HFFc6 (cell line): ENCODE data around the gene S100P. TPM values are rescaled to one million over a fixed set of nuclear protein-coding genes. Genes with fewer than 3 reads are reported as not detected.
"Not testable (repeated sequence)": the region's sequence is repeated elsewhere in the genome, so short reads cannot be mapped to it uniquely, and the experiment has no call there.

Source experiments
- DNase-seq: peaks from one replicate; pipeline ENCODE4 v3.0.0-alpha.2; 2018
- H3K27ac Mint-ChIP-seq: 2 replicates; pipeline ENCODE4 v1.8.0; 2020; ENCODE audit warnings: mild to moderate bottlenecking, mixed read lengths
- H3K27me3 Mint-ChIP-seq: 2 replicates; pipeline ENCODE4 v1.8.0; 2021; ENCODE audit warnings: mild to moderate bottlenecking, moderate library complexity, mixed read lengths; ENCODE audit not compliant: insufficient read depth
- H3K36me3 Mint-ChIP-seq: 2 replicates; pipeline ENCODE4 v1.8.0; 2021; ENCODE audit warnings: low read depth, mixed read lengths
- H3K4me1 Mint-ChIP-seq: 2 replicates; pipeline ENCODE4 v1.8.0; 2020; ENCODE audit warnings: low read depth, mixed read lengths
- H3K4me3 Mint-ChIP-seq: 2 replicates; pipeline ENCODE4 v1.8.0; 2020; ENCODE audit warnings: mild to moderate bottlenecking, moderate library complexity, mixed read lengths
- H3K9me3 Mint-ChIP-seq: 2 replicates; pipeline ENCODE4 v1.8.0; 2020; ENCODE audit warnings: mild to moderate bottlenecking, mixed read lengths
- long read RNA-seq: library from polyadenylated mRNA; unstranded; transcript quantifications from one replicate; pipeline ENCODE4 v2.0.0, GENCODE V29; 2019
- total RNA-seq, 6 experiments: library from RNA; stranded (reverse); fragmentation: NEBNext Ultra II Directional; extraction: Animal tissue kit (Norgen Biotek cat#: 25700); gene quantifications; 2 replicates in 1 of 6; 3 replicates in 5 of 6; pipeline ENCODE4 v1.2.3, GENCODE V29; 2021
- TF ChIP-seq, protein P1 (sequence below): fragments of 200-600 bp; sonication (generic); IDR thresholded peaks from 2 replicates; pipeline ENCODE4 v1.5.0; 2021; ENCODE audit warnings: antibody characterized with exemption, mild to moderate bottlenecking

Gene S100P
- total RNA-seq: not detected
- long read RNA-seq: 0 reads

DNA sequence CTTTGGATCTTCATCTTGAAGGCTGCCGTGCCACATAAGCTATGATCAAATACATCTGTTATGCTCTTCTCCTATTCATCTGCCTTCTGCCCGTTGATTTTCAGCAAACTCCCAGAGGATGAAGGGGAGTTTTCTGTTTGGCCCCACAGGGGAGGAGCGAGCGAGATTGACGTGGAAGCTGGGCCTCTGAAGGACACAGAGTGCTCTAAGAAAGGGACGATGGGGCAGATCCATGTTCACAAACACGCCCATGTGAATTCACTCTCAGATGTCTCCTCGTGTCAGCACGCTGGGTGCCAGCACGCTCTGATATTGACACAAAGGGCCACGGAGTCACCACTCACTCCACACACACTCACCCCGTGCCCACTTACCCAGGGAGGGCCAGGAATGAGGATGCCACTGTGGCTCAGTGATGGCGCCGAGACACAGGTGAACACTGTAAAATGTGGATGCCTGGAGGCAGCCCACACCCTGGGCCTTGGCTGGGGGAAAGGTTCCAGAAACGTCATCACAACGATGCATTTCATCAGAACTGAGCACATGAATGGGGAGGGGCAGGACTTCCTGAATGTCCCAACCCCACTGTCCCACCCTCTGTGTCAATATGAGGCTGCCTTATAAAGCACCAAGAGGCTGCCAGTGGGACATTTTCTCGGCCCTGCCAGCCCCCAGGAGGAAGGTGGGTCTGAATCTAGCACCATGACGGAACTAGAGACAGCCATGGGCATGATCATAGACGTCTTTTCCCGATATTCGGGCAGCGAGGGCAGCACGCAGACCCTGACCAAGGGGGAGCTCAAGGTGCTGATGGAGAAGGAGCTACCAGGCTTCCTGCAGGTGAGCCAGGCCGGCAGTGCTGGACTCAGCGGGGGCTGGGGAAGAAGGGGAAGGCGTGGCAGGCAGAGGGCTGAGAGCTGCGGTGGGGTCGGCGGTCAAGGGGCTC, at the start of gene S100P:
S100P (plus strand) TSS at position 648 of the 946 bp plus-strand sequence; CDS start at position 703, 55 bp downstream.
- DNase-seq: no peak
- Mint-ChIP-seq H3K4me3 (no peak within 1 kb of the TSS), H3K36me3 (no peaks in the 10 kb centered on the region), H3K27me3 (no peaks in the 10 kb centered on the region), H3K9me3 (no peaks in the 10 kb centered on the region), H3K4me1 (peaks cover 45% of the 10 kb centered on the region), H3K27ac (peak within 1 kb of the TSS; percentile 34; the same call in 1 of the 2 replicates)
- TF ChIP-seq, protein P1, sequence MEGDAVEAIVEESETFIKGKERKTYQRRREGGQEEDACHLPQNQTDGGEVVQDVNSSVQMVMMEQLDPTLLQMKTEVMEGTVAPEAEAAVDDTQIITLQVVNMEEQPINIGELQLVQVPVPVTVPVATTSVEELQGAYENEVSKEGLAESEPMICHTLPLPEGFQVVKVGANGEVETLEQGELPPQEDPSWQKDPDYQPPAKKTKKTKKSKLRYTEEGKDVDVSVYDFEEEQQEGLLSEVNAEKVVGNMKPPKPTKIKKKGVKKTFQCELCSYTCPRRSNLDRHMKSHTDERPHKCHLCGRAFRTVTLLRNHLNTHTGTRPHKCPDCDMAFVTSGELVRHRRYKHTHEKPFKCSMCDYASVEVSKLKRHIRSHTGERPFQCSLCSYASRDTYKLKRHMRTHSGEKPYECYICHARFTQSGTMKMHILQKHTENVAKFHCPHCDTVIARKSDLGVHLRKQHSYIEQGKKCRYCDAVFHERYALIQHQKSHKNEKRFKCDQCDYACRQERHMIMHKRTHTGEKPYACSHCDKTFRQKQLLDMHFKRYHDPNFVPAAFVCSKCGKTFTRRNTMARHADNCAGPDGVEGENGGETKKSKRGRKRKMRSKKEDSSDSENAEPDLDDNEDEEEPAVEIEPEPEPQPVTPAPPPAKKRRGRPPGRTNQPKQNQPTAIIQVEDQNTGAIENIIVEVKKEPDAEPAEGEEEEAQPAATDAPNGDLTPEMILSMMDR: no peak

DNA sequence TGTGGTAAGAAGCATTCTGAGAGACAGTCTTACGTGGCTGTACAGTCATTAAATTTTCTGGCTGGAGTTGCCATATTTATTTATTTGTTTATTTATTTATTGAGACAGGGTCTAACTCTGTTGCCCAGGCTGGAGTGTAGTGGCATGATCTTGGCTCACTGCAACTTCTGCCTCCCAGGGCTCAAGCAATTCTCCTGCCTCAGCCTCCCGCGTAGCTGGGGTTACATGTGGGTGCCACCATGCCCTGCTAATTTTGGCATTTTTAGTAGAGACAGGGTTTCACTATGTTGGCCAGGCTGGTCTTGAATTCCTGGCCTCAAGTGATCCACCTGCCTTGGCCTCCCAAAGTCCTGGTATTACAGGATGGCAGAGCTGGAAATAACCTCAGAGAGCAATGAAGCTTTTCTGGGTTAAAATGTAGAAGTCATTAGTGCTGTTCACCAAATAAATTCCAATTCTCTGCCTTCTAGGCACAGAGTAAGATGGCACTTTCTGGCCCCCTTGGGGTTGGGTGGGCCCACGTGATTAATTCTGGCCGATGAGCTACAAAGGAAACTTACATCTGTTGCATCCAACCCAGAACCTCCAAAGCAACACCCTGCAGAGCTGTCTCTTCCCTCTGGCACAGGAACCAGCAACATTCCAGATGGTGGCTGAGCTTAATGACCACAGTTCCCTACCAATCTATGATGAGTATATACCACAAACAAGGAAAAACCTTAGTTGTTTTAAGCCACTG, 48.7 kb upstream of the S100P start:
- DNase-seq: no peak
- no peak overlapping the region for H3K4me3 Mint-ChIP-seq

DNA sequence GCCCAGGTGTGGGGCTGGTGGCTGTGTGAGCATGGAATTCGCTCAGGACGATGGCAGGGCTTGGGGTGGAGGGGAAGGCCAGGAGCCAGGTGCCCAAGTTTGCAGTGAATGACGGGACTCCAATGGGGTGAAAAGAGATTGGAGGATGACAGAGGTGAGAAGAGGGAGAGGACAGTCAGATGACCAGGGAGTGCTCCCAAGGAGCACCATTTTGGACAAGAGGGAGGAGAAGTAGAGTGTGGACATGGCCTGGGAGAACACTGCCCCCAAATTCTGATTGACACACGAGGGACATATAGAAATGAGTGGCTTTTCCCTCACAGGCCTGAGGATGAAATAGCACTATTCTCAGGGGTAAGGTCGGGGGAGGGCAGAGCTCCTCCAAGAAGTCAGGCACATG, 46.5 kb upstream of the S100P start:
- H3K27me3 Mint-ChIP-seq: peaks cover 12% of the 10 kb centered on the region
- peaks cover 13% of the 10 kb centered on the region for H3K4me1 Mint-ChIP-seq
- no peak overlapping the region for H3K4me3 Mint-ChIP-seq
- no peak for DNase-seq
- TF ChIP-seq, protein P1: no peak
- H3K27ac Mint-ChIP-seq: no peak overlapping the region
- no peaks in the 10 kb centered on the region for H3K9me3 Mint-ChIP-seq
- H3K36me3 Mint-ChIP-seq: peaks cover 12% of the 10 kb centered on the region

More for the DNA sequence above, 48.7 kb upstream of the S100P start:
- peaks cover 13% of the 10 kb centered on the region for H3K27me3 Mint-ChIP-seq
- H3K36me3 Mint-ChIP-seq: peaks cover 30% of the 10 kb centered on the region
- no peaks in the 10 kb centered on the region for H3K9me3 Mint-ChIP-seq
- H3K4me1 Mint-ChIP-seq: peaks cover 23% of the 10 kb centered on the region
- TF ChIP-seq, protein P1: no peak
- H3K27ac Mint-ChIP-seq: no peak overlapping the region

DNA sequence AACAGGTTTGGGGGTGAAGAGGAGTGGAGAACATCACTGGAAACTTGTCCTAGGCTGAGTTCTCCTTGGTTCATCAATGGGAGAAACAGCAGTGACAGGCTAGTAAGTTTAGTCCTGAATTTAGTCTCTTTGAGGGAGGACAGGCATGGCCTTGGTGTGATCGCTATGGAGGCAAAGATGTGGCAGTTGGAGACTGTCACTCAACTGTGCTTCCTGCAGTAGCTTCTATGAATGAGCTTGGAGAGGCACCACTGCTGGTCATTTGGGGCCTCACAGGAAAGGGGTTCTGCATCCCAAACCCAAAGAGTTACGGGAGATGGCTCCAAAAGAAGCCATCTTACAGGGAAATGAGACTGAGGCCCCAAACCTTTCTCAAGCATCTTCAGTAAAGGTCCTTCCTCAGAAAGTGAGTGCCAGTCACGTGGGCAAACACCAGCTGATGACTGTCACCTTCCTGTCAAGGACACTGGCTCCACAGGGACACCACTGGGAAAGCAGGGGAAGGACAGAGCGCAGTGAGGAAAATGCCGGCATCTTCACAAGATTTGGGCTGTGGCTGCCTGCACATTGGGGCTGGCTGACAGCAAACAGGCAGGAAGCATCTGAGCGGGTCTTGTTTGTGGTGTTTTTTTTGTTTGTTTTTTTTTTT, 46.0 kb upstream of the S100P start:
- peaks cover 7% of the 10 kb centered on the region for H3K36me3 Mint-ChIP-seq
- no peak for DNase-seq
- peaks cover 8% of the 10 kb centered on the region for H3K4me1 Mint-ChIP-seq
- H3K4me3 Mint-ChIP-seq: no peak overlapping the region
- peaks cover 12% of the 10 kb centered on the region for H3K27me3 Mint-ChIP-seq
- H3K27ac Mint-ChIP-seq: no peak overlapping the region
- TF ChIP-seq, protein P1: no peak
- no peaks in the 10 kb centered on the region for H3K9me3 Mint-ChIP-seq

DNA sequence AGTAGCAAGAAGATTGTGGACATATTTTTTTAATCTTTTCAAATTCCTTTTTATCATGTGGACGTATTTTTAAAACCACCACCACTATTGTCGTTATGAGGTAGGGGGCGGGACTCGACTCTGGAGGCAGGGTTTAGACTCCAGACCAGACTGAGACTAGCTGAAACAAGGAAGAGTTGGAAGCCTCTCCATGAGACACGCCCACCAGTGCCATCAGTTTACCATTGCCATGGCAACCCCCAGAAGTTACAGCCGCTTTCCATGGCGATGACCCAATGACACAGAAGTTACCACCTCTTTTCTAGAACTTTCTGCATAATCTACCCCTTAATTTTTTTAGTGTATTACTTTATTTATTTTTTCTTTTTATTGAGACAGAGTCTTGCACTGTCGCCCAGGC, 44.5 kb upstream of the S100P start:
- TF ChIP-seq, protein P1: no peak

DNA sequence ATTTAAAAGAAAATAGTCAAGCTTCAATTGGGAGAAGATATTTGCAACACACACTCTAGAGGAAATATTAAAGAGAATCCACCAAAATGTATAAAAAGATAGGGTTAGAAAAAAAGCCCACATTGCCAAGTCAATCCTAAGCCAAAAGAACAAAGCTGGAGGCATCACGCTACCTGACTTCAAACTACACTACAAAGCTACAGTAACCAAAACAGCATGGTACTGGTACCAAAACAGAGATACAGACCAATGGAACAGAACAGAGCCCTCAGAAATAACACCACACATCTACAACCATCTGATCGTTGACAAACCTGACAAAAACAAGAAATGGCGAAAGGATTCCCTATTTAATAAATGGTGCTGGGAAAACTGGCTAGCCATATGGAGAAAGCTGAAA, 39.5 kb upstream of the S100P start:
- not testable (repeated sequence) for H3K4me1 Mint-ChIP-seq, DNase-seq, H3K36me3 Mint-ChIP-seq, H3K27me3 Mint-ChIP-seq, H3K4me3 Mint-ChIP-seq, H3K9me3 Mint-ChIP-seq, H3K27ac Mint-ChIP-seq

More for the DNA sequence above, 44.5 kb upstream of the S100P start:
- H3K4me3 Mint-ChIP-seq: no peak overlapping the region
- H3K4me1 Mint-ChIP-seq: 0 out of 2 replicates have a peak, but pooled peaks cover 5% of the 10 kb centered on the region
- no peaks in the 10 kb centered on the region for H3K36me3 Mint-ChIP-seq
- peaks cover 2% of the 10 kb centered on the region; the same call in 1 of the 2 replicates for H3K9me3 Mint-ChIP-seq
- H3K27me3 Mint-ChIP-seq: peaks cover 13% of the 10 kb centered on the region
- H3K27ac Mint-ChIP-seq: no peak overlapping the region
- no peak for DNase-seq

DNA sequence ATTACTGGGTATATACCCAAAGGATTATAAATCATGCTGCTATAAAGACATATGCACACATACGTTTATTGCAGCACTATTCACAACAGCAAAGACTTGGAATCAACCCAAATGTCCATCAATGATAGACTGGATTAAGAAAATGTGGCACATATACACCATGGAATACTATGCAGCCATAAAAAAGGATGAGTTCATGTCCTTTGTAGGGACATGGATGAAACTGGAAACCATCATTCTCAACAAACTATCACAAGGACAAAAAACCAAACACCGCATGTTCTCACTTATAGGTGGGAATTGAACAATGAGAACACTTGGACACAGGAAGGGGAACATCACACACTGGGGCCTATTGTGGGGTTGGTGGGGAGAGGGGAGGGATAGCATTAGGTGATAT, 38.4 kb upstream of the S100P start:
- H3K27me3 Mint-ChIP-seq, H3K4me1 Mint-ChIP-seq, H3K9me3 Mint-ChIP-seq, H3K36me3 Mint-ChIP-seq, DNase-seq, H3K27ac Mint-ChIP-seq, H3K4me3 Mint-ChIP-seq: not testable (repeated sequence)
